HG03469 (cell line): ENCODE data around the gene NR3C1.
"Not testable (repeated sequence)": the region's sequence is repeated elsewhere in the genome, so short reads cannot be mapped to it uniquely, and the experiment has no call there.

Source experiments
- ATAC-seq: cut with Tn5 transposase; IDR thresholded peaks from one replicate; pipeline ENCODE4 v1.9.1; 2021; ENCODE audit warnings: mild to moderate bottlenecking, moderate library complexity, moderate number of reproducible peaks; ENCODE audit not compliant: unreplicated experiment

Gene NR3C1

DNA sequence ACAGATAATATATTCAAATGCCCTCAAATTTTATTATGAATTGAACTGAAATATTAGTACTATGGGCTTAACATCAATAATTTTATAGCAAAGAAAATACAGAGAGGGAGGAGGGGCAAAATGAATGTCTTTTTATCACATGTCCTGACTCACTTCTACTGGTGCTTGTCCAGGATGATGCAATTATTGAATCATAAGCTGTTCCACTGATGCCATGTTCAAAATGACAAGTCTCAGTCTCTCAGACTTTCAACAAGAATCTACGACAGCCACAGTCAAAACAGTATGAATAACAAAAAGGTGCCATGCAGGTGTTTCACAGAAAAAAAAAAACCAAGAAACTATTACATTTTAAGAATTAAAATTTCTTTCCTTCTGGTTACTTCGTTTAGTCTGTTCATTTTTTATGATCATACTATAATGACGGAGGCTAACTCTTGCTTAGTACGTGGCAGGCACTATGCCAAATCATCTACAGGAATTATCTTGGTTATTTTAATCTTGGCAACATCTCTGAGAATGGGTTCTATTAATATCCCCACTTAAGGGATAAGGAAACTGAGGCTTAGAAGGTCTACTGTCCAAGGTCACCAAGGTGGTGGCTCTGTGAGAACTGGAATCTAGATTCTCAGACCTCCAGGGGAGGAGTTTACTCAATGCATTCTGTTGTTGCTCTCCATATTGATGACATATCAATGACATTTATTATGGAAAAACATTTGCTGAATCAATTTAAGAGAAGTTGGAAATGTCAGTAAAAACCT lies 61.5 kb downstream of the NR3C1 start:
- no peak for ATAC-seq

DNA sequence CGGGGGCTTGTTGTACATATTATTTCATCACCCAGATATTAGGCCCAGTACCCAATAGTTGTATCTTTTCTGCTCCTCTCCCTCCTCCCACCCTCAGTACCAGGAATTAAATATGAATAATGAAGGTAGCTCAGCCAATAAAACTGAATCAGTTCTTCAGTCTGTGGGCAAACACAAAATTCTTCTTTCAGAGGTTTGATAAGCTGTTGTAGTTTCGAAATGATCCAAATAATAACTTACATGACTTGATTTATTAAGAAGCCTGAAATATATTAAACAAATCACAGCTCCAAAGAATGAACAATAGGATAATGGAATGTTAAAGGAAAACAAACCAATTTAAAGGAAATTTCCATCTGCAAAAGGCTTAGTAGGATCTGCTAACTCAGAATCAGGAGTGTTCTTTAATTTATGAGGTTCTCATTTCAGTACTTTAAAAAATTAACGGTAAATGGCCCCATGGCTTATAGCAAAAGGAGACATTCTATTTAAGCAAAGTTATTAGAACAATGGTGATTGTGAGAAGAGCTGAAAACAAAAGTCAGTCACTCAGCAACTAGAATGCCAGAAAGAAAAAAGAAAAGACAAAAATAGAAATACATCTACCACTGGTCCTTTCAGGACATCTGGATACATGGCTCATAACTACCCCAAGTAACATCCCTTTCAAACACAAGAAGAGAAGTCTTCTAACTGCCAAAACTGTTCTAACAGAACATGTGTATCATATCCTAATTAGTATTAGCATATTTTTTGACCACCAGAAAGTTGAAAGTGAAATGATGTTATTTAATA lies 62.4 kb downstream of the NR3C1 start:
- no peak for ATAC-seq

DNA sequence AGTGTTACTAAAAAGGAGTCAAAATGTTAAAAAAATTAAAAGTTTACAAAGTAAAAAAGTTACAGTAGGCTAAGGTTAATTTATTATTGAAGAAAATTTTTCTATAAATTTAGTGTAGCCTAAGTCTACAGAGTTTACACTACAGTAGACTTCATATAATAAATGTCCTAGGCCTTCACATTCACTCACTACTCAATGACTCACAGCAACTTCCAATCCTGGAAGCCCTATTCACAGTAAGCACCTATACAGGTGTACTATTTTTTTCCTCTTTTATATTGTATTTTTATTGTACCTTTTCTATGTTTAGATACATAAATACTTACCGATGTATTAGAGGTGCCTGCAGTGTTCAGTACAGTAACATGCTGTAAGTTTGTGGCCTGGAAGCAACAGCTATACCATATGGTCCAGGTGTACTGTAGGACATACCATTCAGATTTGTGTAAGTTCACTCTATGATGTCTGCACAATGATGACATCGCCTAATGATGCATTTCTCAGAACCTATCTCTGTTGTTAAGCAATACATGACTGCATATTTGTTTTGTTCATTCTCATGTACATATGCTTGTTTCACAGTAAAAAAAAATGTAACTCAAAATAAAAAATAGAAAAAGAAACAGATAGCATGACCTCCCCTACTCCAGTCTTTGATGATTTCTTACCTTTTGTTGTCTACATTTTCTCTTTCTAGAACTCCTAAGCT lies 64.7 kb downstream of the NR3C1 start:
- ATAC-seq: no peak

DNA sequence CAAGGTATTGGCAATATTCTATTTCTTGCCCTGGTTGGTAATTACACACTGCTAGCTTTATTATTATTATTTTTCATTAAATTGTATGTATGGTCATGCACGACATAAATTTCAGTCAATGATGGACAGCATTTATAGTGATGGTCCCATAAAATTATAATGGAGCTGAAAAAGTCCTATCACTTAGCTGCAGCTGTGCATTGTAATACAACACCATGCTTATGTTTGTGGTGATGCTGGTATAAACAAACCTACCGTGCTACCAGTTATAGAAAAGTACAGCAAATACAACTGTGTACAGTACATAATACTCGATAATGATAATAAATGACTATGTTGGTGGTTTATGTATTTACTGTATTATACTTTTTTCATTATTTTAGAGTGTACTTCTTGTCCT lies 65.5 kb downstream of the NR3C1 start:
- no peak for ATAC-seq

DNA sequence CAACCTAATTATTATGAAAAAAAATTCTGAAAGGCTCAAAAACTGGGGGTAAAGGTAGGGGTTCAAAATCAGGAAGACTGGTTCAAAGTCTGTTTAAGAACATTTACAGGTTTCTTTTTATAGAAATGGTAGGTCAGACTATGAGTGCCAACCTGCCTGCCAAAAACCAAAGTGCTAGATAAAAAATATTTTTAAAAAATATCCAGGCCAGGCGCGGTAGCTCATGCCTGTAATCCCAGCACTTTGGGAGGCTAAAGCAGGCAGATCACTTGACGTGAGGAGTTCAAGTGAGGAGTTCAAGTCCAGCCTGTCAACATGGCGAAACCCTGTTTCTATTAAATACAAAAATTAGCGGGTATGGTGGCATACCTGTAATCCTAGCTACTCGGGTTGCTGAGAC lies 67.0 kb downstream of the NR3C1 start:
- no peak for ATAC-seq

DNA sequence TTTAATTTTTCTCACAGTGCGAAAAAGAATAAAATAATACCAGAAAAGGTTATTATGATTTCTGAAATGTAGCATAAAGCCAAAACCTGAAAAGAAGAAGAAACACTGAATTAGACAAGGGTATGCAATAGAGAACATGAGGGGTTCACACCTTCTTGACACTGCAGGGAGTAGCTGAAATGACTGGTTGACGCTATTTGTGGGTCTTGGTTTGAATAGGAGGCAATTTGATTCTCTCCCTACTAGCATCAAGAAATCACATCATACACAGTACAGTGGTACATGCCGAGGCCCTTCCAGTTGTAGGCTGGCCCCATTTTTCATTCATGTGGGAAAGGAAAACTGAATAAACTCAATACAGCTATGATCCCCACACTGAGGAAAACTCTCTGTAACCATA lies 68.6 kb downstream of the NR3C1 start:
- no peak for ATAC-seq

DNA sequence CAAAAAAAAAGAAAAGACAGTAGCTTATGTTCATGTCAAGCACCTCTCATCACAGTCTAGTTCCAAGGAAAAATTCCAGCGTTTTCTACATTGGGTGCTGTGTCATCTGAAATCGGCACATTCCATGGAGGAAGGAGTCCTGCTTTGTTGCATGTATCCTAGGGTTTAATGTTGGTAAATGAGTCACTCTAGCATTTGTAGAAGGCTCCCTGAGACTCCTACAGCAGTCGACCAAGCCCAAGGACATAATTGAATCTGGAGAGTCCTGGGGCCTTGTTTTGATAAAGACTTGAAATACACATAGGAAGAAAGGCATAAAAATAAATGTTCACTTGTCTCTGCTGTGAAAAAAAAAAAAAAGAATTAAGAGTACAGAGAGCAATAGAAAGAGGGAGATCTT lies 69.1 kb downstream of the NR3C1 start:
- ATAC-seq: not testable (repeated sequence)

DNA sequence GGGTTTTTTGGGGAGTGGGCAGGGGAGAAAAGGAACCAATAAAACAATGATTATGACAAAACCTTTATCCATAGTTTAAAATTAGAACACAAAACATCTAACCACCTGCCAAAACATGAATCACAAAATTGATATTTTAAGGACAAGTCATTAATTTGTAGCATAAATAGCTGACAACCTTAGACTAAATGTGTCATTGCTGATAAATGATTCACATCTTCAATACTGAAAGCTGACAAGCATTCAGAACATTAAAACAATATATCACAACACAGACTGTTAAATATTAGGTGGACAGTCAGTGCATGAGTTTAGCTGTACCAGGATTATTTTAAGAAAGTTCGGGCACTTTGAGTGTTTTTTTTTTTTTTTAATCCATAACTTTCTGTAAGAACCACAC lies 71.5 kb downstream of the NR3C1 start:
- ATAC-seq: no peak

DNA sequence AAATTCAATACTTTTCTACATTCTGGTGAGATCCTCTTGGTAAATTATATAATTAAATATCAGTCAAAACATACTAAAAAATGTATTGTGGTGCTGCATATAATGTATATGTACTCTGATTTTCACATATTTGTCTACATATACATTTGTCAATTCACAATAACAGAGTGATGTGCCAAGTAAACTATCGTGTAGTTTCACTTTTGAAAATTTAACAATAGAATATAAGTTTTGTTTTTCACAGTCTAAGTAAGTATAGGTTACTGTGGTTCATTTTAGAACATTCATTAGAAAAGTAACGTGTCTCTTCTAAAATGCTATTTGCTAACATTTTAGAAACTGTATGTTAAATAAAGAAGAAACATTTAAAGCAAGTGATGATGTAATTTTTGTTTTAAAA lies 73.6 kb downstream of the NR3C1 start:
- ATAC-seq: no peak

DNA sequence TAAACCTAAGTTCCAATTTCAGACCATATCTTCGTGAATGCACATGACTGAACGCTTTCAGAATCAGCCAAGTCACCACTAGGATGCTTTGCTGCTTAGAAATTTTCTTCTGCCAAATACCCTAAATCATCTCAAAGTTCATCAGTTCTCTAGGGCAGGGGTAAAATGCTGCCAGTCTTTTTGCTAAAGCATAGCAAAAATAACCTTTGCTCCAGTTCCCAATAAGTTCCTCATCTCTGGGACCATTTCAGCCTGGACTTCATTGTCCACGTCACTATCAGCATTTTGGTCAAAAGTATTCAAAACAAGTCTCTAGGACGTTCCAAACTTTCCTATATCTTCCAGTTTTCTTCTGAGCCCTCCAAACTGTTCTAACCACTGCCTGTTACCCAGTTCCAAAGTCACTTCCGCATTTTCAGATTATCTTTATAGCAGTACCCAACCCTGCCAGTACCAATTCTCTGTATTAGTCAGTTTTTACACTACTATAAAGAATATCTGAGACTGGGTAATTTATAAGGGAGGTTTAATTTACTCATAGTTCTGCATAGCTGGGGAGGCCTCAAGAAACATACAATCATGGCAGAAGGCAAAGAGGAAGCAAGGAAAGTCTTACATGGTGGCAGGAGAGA lies 74.8 kb downstream of the NR3C1 start:
- no peak for ATAC-seq

DNA sequence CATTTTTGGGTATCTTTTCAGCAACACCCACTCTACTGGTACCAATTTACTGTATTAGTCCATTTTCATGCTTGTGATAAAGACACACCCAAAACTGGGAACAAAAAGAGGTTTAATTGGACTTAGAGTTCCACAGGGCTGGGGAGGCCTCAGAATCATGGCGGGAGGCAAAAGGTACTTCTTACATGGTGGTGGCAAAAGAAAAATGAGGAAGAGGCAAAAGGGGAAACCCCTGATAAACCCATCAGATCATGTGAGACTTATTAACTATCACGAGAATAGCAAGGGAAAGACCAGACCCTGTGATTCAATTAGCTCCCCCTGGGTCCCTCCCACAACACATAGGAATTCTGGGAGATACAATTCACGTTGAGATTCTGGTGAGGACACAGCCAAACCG lies 78.4 kb downstream of the NR3C1 start:
- ATAC-seq: not testable (repeated sequence)

DNA sequence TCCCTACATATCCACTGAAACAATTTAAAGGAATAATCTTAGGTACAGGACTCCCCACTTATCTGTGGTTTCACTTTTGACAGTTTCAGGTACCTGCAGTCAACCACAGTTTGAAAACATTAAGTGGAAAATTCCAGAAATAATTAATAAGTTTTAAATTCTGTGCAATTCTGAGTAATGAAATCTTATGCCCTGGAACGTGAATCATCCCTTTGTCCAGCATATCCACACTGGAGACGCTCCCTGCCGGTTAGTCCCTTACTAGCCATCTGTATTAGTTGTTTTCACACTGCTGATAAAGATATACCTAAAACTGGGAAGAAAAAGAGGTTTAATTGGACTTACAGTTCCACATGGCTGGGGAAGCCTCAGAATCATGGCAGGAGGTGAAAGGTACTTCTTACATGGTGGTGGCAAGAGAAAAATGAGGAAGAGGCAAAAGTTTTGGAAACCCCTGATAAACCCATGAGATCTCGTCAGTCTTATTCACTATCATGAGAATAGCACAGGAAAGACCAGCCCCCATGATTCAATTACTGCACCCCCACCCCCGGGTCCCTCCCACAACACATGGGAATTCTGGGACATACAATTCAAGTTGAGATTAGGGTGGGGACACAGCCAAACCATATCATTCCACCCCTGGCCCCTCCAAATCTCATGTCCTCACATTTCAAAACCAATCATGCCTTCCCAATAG lies 80.4 kb downstream of the NR3C1 start:
- not testable (repeated sequence) for ATAC-seq

DNA sequence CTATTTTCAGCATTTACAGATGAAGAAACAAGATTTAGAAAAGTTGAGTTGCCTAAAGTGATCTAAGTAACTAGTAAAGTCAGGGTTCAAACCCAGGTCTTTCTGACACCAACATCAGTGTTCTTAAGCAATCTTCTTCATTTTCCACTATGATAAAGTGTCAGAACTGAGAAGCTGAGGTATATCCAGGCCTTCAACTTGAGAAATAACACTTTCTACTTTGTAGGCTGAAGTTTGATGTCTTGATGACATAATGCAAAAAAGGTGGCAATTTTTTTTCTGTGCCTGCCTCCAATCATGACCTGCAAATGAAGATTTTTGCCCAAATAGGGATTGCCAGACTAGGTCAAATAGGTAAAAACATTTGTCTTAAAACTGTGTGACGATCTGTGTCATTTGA lies 81.3 kb downstream of the NR3C1 start:
- ATAC-seq: no peak

DNA sequence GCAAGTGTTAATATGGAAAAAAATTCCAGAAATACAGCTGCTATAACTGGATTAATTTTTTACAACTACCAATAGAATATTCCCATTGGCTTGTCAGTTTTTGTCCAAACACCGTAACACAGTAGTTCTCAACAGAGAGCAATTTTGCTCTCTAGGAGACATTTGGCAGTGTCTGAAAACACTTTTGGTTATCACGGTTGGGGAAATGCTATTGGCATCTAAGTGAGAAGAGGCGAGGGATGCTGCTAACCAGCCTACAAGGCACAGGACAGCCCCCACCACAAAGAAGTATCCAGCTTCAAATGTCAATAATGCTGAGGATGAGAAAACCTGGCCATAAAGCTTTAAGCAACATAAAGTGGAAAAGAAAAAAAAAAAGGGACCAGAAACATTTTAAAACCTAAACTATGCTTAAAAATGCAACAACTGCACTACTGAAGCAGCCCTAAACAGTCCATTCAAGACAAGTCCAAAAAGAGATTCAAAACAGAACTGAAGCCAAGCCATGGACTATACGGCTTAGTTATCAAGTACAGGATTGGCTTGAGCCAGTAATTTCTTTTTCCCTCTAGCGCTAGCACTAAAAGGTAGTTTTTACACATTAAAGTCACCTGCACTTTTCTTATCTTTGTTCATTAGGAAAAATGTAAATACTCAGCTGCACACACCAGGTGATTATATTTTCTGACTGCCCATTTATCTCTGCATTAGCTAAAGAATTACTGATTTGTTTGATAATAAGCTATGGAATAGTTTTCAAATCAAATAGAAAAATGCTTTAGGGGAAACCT lies 83.9 kb downstream of the NR3C1 start:
- ATAC-seq: no peak

DNA sequence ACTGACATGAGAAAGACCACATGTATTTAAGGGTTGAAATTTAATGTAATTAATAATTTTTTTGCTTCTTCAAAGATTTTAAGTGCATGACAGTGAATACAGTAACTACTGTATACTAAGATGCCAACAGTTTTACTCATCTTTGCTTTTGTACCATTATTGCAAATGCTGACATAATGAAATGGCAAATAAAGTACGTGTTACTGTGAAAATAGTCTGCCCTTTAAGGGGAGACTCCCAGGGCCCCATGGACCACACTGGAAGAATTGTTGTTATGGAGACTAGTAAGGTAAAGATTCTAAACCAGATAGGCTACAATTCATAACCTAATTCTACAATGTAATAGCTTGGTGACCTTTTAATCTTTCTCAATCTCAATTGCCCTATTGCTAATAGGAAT lies 84.7 kb downstream of the NR3C1 start:
- no peak for ATAC-seq

DNA sequence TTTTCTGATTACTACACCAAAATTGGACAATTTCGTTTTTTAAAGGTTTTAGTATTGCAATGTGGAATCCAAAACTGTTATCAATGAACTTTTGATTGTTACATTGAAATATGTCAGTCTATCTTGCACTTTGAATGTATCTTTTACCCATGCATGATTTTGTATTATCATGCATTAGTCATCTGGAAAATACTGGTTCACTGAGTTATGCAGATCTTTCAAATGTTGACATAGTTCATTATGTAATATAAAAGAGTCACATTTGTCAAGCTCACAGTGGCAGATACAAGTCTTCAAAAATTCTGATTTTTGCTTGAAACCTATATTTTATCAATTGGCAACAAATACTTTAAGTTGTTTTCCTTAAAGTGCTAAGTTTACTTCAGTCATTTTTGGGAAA lies 85.2 kb downstream of the NR3C1 start:
- no peak for ATAC-seq

DNA sequence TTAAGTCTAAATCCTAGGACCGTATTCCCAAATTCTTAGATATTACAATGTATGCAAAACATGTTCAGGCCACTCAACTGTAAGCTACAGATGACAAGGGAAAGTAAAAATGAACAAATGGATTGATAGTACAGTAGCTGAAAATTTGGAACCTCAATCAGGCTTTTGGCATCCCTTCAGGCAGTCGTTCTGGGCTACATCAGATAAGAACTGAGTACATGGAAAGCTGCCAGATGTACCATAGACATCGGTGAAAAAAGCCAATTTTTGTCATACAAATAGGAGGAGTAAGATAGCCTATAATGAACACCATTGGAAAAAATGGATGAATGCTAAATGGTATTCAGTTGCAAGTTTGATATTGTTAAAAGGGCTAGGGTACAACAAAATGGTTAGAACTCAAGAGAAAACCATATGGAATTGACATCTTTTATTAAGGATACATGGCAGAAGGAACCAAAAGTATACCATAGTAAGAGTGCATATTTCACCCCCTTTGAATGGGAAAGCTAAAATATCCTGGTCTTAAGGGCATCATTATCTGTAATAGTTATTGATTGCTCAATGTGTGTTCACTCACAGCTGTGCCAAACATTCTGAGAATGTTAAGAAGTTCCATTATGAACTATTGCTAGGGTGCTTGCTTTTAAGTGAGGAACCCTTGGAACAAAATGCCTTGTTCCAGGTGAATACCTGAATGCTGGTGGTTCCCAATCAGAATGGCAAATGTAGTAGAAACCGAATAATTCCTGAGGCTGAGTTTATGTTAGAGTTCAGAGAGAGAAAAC lies 86.4 kb downstream of the NR3C1 start:
- no peak for ATAC-seq

DNA sequence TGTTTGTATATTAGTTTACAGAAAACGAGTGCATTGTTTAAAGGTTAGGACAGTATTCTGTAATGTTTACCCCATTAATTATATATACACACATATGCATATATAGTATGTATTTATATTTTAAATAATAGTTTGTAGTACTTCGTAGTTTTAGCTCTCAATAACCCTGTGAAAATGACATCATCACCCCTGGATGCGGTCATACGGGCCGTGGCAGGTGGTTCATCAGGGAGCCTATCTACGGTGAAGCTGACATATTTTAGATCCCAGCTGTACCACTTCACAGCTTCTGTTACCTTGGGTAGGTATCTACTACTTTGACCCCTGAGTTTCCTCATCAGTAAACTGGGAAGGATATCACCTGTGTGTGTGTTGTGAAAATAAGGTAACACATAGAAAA lies 87.1 kb downstream of the NR3C1 start:
- ATAC-seq: no peak

DNA sequence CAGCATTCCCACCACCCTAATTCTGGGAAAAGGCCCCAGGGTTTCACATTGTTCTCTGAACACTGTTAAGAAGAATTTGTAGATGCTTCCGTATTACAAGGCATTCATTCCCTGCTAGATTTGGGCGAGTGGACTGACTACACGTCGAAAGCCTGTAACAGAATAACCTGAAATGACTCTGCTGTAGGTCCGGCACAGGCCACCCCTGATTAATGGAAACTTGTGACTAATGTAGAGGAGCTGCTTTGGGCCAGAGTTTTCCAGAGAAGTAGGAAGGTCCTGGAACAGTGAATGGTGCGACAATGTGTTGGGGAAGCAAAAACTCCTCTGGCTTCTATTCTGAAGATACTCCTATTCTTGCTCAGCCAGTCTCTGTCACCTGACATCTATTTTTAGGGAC lies 87.6 kb downstream of the NR3C1 start:
- ATAC-seq: no peak
